Activated CD4-positive, CD25-positive, alpha-beta regulatory T cell treated with anti-CD3 and anti-CD28 coated beads, Interleukin-2, amount 50 U/mL, for 16 hours (primary cell): ENCODE measurements around the gene ZNF91.
"Not testable (repeated sequence)": the region's sequence is repeated elsewhere in the genome, so short reads cannot be mapped to it uniquely, and the experiment has no call there.

Experiments used
- DNase-seq: peaks from one replicate; pipeline ENCODE4 v3.0.0-alpha.2; 2020; ENCODE audit warnings: low read depth, low spot score

Gene ZNF91

DNA sequence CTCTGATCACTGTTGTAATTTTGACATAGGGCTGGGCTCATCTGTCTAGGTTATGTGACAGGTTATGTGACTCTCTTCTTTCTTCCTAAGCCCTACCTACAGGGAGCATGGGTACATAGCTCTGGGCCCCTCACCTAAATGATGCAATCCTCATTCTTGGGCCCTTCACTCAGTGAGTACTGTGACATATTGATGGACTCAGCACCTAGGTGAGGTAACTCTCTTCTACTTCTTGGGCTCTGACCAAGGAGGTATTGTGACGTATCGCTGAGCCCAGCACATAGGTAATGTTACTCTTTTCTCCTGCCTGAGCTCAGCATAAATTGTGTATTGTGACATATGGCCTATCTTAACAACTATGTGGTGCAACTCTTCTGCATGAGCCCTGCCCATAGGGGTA is 76.3 kb downstream of the ZNF91 start:
- DNase-seq: not testable (repeated sequence)

DNA sequence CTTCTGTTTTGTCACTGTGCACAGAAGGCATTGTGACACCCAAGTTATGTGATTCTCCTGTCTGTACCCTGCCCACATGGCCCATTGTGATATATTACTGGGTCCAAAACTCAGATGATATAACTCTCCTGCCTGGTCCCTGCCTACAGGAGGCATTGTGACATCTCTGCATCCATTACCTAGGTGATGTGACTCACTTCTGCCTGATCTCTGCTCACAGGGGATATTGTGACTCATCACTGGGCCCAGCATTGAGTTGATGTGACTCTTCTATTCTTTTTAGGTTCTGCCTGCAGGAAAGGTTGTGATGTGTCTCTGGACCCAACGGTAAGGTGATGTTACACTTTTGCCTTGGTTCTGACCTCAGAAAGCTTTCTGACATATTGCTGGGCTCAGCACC is 77.1 kb downstream of the ZNF91 start:
- DNase-seq: no peak

DNA sequence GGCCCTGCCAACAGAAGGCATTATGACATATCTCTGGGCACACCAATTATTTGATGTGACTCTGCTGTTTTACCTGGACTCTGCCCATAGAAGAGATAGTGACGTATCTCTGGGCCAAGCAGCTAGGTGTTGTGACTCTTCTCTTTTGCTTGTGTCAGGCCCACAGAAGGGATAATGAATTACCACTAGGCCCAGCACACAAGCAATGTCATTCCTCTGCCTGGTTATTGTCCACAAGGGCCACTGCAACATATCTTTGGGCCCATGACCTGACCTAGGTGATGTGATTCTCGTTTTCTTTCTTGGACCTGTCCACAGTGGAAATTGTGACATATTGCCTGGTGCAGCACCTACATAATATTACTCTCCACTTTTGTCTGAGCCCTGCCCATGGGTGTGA is 80.0 kb downstream of the ZNF91 start:
- no peak for DNase-seq

DNA sequence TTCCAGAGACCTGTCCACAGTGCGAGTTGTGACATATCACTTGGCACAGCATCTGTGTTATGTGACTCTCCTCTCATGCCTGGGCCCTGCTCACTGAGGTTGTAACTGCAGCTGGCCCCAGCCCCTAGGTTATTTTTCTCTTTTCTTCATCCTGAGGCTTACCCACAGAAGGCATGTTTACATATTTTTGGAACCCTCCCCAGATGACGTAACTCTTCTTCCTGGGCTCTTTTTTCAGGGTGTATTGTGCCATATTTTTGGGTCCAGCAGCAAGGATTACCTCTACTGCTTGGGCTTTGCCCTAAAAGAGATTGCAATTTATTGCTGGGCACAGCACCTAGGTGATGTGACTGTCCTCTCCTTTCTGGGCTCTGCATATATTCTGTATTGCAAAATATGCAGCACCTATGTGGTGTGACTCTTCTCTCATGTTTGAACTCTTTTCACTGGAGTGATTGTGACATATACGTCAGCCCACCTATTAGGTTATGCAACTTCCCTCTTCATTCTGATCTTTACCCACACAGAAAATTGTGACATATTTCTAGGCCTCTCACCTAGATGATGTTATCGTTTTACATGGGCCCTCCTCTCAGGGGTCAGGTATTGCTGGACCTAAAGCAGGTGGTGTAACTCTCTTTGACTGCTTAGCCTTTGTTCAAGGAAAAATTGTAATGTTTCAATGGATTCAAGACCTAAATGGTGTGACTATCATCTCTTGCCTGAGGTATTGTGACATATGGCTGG is 80.6 kb downstream of the ZNF91 start:
- DNase-seq: no peak

DNA sequence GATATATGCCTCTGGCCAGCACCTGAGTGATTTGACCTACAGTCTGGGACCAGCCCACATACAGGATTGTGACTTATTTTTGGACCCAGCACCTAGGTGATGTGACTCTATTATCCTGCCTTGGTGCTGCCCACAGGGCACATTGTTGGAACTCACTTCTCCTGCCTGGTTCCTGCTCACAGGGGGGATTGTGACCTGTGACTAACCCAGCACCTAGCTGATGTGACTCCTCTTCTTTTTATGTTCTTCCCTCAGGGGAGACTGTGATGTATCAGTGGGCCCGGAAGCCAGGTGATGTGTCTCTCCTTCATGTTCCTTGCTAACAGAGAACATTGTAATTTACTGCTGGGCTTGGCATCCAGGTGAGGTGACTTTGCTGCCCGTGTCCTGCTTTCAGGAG is 82.1 kb downstream of the ZNF91 start:
- DNase-seq: no peak

DNA sequence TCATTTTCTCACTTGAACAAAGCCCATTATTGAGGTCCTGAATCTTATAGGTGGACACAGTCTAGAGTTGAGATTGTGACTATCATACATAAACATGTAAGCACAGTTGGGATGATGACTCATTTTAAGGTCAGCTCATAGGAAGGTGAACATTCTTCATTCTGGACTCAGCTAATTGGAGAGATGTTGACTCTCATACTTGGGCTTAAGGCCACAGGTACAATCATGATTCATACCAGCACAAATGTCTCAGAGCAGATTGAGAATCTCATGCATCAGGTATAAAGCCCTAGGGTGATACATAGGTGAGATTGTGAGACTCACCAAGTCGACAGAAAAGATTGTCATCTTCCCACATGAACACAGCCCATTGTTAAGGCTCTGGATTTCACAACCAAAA is 82.8 kb downstream of the ZNF91 start:
- DNase-seq: no peak

DNA sequence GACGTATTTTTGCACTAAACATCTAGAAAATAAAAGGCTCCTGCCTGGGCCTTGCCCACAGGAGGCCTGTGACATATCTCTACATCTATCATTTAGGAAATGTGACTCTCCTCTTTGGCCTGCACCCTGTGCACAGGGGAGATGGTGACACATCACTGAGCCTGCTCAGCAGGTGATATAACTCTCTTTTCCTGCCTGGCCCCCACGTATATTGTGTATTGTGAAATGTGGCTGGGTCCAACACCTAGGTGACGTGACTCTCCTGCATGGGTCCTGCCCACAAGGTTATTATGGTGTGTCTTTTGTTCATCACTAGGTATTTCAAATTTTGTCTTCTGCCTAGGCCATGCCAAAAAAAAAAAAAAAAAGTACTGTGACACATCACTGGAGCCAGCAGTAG is 83.7 kb downstream of the ZNF91 start:
- no peak for DNase-seq

DNA sequence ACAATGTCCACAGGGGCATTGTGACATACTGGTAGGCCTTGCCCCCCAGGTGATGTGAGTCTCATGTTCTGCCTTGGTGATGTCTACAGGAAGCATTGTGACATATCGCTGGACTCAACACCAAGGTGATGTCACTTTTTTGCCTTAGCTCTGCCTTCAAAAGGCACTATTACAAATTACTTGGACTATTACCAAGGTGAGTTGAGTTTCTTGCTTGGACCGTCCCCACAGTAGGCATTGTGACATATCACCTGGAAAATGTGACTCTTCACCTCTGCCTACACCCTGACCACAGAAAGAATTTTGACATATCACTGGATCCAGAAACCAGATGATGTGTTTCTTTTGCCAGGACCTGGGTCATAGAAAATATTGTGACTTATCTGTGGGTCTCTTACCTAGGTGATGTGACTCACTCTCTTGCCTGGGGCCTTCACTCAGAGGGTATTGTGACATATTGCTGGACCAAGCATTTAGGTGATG is 84.5 kb downstream of the ZNF91 start:
- no peak for DNase-seq

DNA sequence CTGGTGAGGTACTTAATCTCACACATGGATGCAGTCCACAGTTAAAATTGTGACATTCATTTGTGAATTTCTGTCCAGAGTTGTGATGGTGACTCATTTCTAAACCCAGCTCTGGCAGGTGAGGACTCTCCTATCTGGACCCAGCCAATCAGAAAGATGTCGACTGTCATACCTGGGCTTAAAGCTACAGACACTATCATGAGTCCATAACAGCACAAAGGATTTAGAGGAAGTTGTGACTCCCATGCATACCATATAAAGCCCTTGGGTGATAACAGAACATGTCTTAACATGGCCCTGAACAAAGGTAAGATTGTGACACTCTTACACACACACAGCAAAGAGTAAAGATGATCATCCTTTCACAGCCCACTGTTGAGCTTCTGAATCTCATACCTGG is 85.3 kb downstream of the ZNF91 start:
- no peak for DNase-seq

DNA sequence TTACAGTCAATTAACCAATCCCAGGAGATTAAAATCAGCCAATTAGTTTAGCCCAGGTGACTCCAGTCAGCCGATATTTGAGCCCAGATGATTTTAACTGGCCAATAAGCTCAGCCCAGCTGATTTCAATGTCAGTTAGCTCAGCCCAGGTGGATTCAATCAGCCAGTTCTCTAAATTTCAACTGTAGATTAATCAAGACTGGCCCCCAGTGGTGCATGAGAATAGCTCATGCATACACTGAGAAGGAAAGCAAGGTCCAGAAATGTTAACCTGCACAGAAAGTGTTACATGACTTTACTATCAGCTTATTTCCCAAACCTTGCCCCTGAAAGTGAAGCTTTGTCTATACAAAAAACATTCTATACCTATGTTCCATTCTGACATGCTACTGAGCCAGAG is 89.7 kb downstream of the ZNF91 start:
- DNase-seq: no peak

DNA sequence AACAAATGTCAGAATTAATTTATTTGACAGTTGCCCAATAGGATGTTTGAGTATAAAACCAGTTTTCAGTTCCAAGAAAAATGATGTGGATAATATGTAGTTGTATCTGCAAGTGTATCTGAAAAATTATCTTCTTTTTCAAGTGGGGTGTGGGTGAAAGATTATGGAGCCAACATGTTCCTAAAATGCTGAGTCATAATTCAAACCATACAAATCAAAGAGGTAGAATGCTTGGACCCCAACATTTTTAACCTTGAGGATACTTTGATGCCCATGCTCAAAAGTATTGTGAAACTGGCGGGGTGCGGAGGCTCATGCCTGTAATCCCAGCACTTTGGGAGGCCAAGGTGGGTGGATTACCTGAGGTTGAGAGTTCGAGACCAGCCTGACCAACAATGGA is 91.0 kb downstream of the ZNF91 start:
- no peak for DNase-seq

DNA sequence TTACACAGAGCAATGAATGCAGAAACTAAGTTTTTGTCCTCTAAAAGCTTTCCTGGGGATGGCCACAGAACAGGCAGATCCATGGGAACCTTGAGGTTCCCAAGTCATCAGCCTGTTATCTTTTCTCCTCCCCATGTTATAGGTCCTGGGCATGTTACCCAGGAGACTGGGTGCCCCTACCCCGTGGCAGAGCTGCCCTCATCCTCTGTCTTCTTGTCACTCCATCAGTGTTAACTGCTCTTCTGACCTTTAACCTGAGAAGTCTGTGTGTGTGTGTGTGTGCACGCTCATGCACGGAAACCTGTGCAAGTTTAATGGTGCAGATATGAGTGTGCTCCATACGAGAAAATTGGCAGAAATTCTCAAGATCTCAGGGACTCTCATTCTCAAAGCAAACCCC is 101.1 kb downstream of the ZNF91 start:
- DNase-seq: no peak

DNA sequence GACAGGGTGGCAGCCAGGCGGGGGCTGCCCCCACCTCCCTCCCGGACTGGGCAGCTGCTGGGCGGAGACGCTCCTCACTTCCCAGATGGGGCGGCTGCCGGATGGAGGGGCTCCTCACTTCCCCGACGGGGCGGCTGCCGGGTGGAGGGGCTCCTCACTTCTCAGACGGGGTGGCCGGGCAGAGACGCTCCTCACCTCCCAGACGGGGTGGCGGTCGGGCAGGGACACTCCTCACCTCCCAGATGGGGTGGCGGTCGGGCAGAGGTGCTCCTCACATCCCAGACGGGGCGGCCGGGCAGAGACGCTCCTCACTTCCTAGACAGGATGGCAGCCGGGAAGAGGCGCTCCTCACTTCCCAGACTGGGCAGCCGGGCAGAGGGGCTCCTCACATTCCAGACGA is 105.3 kb downstream of the ZNF91 start:
- not testable (repeated sequence) for DNase-seq
